SH-SY5Y (cell line): ENCODE measurements around the gene CDH1.

Source experiments
- GATA2 ChIP-seq: IDR thresholded peaks from 2 replicates; pipeline ENCODE4 v1.6.1; 2011; ENCODE audit warnings: mild to moderate bottlenecking, low read depth, low read length
- GATA3 ChIP-seq: IDR thresholded peaks from 2 replicates; pipeline ENCODE4 v1.6.1; 2011; ENCODE audit warnings: low read depth, mild to moderate bottlenecking, low read length, moderate library complexity

DNA sequence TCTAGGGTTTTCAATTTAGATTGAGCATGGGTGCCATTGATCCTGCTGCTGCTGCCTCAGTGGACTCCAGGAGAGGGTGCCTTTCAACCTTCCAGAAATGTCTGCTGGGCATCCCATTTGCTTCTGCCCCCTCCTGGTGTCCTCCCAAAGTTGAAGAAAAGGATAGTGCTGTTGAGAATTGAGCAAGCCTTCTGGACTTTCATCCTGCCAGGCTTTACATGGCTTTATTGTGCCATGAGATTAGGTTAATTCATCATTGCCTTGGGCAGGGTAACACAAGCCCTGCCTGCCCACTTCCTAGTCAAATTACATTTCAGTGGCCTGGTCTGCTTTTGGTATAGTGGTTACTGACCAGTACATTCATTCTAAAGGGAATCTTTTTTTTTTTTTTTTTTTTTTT is 88.3 kb downstream of the CDH1 start:
- TF ChIP-seq GATA3 (no peak), GATA2 (no peak)
